ENCODE data around the gene PBLD.

DNA sequence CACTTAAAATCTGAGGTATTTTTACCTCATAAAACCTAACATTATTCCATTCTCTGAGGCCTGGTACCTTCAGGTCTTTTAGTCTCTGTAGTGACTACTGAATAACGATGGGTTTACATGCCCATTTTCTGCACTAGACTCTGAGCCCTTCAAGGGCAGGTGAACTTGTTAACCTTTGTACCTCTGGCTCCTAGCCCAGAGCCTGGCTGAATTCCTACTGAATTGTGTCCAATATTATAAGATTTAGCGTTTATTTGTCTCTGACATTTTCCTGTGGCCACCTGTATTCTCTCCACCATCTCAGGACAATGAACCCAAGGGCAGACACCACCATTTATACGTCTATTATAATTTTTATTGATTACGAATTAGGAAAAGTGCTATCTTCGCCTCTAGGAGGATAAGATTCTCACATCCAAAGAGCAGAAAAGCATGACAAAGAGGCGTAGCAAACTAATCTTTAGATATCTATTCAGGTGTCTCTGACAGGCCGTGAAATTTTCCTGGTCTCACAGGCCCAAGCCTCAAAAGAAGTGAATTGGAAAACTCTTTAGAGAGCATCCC lies 28.8 kb downstream of the PBLD start:
- no peak for TF ChIP-seq POLR2A (IDR thresholded peaks at IDR 0.05)
- no peak for TF ChIP-seq CTCF (IDR thresholded peaks at IDR 0.05 in 4 of 5, conservative IDR thresholded peaks at IDR 0.05 in 1 of 5)

All from gastrocnemius medialis (tissue), 4 donors.